HG03175 (cell line): ENCODE measurements around the gene LIN7C.
A peak's percentile ranks its signal among the peaks of the same experiment; 100 is the strongest.

Source experiments
- ATAC-seq: cut with Tn5 transposase; IDR thresholded peaks from one replicate; pipeline ENCODE4 v1.9.1; 2021; ENCODE audit warnings: mild to moderate bottlenecking, moderate library complexity; ENCODE audit not compliant: unreplicated experiment

Gene LIN7C

GRCh38 chr11:27512238-27512637 lies 5.7 kb upstream of the LIN7C start:
- ATAC-seq, result no peak

GRCh38 chr11:27509908-27510307 lies 3.3 kb upstream of the LIN7C start:
- no peak for ATAC-seq

GRCh38 chr11:27507557-27508322 lies 1.2 kb upstream of the LIN7C start:
- ATAC-seq, result no peak

- ATAC-seq, result no peak
These were observed 788 bp downstream of the LIN7C start for GRCh38 chr11:27505781-27506180.

- no peak for ATAC-seq
These were observed 2.4 kb downstream of the LIN7C start for GRCh38 chr11:27504205-27504604.

DNA sequence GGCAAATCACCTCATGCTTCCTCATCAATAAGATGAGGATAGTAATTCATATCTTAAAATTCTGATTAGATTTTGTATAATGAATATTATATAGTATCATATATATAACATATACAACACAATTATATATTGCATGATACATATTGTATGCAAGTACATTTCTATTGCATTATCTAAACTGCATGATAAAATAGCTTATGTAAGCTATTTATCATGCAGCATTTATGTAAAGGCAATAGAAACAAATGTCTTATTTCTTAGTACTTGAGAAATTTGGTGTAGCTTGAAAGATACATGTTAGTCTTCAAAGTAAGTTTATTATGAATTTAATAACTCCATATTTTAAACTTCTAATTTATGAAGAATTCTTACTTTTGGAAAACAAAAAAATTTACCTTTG lies 5.5 kb downstream of the LIN7C start:
- ATAC-seq, result no peak

GRCh38 chr11:27497911-27498310 lies 8.7 kb downstream of the LIN7C start:
- no peak for ATAC-seq

DNA sequence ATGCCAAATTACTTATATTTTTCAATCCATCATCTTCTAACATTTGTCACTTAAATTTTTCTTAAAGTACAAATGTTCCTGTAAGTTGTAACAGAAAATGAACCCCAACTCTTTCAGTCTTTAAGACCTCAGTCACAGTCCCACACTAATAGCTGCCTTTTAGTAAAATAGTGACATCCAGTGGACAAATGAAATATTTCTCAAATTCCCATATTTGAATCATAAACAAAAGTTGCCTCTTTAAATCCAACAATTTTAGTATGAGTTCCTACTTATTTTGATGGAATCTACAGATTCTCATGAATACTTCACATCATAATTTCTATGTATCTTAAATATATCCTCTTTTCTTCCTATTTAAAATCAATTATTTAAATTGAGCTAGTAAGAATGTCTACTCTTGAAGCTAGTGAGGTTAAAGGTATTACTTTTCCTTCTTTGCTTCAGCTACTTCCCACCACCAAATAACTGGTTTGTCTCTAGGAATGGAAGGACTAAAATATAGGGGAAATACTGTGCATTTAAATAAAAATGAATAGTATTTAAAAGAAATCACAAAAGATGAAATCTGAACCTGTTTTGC lies 9.2 kb downstream of the LIN7C start:
- peak; percentile 72 for ATAC-seq

GRCh38 chr11:27496461-27496860 lies 10.1 kb downstream of the LIN7C start:
- ATAC-seq, result no peak

DNA sequence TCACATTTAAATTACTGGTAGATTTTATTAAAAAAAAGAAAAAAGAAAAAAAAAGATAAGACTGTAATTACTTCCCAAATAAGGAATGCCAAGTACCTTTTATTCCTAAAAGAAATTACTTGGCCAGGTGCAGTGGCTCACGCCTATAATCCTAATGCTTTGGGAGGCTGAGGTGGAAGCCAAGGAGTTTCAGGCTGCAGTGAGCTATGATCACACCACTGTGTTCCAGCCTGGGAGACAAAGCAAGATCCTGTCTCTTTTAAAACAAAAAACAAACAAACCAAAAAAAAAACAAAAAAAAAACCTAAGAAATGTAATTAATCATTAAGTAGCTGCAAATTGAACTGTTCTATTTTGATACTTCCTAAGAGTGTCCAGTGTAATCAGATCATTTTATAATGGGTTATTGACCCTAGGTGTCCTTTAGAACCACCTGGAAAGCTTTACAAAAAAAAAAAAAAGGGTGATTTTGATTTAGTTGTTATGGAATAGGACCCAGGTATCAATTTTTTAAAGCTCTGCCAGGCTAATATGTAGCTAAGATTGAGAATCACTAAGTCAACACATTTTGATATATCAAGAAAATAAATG lies 10.8 kb downstream of the LIN7C start:
- ATAC-seq, result no peak

- ATAC-seq, result no peak
These were observed 17.5 kb downstream of the LIN7C start for GRCh38 chr11:27489092-27489491.

DNA sequence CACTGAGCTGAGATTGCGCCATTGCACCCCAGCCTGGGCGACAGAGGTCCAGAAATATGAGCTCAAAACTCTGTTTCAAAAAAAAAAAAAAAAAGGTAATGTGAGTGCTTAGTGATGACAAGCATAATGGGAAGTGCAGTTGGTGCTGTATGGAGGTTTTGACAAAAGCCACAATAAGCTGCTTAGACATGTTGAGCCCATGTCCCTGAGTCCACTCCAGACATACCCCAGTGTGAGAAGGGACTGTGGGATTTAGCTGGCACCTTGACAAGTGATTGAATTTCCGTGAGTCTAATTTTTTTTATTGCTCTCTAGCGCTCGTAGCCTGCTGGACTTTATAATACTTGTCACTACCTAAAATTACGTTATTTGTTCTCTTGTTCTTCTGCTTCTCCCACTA lies 18.9 kb downstream of the LIN7C start:
- ATAC-seq, result no peak

DNA sequence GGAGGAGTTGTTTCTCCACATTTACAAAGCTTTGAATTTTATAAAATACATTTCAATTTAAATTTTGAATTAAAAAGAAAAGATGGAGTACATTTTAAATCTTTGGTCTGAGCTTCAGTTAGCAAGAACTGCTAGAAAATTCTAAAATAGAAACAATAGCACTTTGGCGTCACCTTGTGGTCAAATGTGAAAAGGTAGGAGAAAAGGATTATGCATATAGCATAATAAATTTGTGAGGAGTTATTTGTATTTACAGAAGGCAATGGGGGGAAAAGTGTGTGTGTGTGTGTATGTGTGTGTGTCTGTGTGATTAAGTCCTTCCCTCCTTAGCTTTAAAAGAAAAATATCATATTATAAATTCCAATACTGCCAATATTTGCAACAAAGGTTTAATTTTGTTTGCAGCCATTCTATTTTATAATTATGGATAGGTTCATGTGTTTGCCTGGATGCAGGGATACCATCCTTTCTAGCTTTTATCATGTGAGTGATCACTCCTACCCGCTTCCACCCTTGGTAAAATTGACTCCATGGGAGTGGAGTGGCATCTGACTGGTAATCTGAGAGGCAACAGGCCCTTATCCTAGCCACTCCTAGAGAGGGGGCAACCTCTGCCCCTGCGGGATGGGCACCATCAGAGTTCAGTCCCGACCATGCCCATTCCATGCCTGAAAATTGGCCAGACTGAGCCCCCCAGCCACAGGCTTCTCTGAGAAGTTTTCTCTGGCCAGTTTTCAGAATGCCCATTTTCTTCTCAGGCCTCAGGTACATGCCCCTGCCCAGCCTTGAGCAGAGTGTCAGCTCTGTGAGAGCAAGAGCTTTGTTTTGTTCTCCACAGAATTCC lies 20.4 kb downstream of the LIN7C start:
- ATAC-seq, result peak; percentile 58

- no peak for ATAC-seq
These were observed 23.8 kb downstream of the LIN7C start for GRCh38 chr11:27482793-27483192.

GRCh38 chr11:27481992-27482391 lies 24.6 kb downstream of the LIN7C start:
- no peak for ATAC-seq

DNA sequence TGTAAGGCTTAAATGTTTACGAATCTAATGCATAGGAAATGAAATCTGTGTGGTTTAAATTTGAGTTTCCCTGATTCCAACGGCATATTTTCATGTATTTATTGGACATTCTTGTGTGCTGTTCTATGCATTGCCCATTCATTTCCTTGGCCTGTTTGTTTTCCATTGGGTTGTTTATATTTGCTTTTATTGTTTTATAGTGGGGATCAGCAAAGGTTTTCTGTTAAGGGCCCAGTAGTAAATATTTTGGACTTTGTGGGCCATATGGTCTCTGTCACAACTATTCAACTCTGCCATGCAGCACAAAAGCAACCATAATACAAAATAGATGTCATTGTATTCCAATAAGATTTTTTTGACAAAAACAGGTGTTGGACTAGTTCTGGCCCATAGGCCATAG lies 28.7 kb downstream of the LIN7C start:
- ATAC-seq, result no peak

- no peak for ATAC-seq
These were observed 29.3 kb downstream of the LIN7C start for GRCh38 chr11:27477243-27477642.

DNA sequence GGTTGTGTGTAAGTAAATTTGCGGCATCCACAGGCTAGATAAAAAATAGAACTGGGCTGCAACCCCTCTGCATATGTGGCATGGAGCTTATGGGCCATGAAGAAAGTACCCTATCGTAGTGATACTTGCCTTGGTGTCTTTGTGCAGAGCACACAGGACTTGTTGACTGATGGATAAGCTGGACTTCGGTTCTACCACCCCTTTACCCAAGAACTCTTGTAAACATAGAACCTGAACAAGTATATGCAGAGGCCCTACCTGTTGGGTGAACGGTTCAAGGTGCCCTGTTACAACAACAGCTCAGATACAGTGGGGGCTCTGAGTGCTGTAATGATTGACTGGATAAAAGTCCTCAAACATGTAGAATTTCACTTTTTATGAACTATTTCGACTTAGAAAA lies 30.9 kb downstream of the LIN7C start:
- ATAC-seq, result no peak

DNA sequence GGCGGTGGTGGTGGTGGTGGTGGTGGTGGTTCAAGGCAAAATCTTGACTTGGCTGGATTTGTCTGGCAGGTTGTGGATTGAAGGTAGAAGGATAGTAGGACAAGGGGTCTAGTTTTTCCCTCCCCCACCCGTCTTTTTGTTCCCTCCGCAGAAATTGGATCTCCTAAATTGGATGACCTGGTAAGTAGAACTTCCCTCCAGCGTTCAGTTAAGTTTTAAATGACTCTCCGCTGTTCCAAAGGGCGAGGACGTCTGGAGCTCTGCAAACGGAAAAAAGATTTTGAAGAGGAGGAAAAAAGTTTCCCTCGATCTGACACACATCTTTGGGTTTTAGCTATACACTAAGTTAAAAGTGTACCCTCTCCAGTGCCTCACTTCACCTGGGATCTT lies 33.6 kb downstream of the LIN7C start:
- no peak for ATAC-seq

DNA sequence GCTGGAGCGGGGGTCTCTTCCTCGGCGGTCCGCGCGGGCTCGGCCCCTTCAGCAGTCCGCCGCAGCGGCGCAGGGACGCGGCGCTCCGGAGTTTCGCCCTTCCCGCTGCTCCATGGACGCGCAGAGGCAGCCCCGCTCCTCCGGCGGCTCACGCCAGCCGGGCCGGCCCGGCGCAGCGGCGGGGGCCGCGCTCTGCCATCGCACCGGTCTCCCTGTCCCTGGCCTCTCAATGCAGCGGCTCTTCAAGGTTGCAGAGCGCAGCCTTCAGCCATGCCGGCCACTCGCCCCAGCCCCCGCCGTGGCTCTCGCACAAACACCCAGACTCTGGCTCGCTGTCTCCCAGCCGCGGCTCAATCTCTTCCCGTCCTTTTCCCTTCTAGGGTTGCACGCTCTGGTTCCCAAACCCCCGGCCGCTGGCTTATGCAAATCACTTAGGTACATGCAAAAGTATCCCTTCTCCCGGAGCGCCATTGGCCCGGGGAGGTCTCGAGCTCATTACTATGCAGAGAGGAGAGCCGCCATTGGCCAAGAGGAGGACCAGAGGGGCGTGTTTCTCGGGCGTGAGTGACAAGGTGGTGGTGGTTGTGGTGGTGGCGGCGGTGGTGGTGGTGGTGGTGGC lies 34.1 kb downstream of the LIN7C start, which contains the start of gene LGR4:
LGR4 (minus strand) TSS at position 393 of the 619 bp plus-strand sequence. CDS start 488 bp downstream, outside the sequence.
- peak; percentile 89 for ATAC-seq
